ENCODE data around the gene SLCO2A1.

SLCO2A1 gene

DNA sequence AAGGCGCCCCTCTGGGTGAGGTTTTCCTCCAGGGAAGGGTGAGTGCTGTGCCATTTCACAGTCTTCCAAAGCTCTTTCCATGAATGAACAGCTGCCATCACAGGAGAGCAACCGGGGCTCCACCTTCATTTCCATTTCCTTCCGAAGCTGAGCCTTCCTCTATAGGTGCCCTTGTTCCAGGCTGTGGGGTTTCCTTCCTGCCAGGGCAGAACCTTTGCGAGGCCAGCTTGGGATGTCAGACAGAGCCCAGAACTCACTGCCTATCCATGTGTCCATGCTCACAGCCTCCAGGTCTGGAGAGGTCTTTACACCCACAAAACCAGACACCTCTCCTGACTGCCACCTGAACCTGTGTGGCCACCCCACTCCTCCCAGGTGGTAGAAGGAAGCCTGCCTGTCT, 49.2 kb downstream of the SLCO2A1 start:
- no peak for DNase-seq (ENCODE audit: low read depth in 2 of 2)

DNA sequence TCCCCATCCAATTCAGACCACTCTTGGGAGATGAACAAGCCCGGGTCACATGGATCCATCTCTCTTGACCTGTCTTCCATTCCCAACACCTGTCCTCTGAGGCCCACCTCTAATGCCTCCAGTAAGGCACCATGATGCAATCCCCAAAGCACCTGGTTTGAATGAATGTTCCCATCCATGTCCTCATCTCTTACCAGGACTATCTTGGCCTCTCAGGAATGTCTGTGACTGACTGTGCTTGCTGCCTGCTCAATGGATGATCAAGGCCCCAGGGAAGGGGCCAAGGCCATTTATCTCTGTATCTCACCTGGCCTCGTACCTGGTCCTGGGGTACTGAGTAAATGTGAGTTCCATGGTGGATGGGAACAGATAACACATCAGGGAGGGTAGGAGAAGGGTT, 49.7 kb downstream of the SLCO2A1 start:
- no peak for DNase-seq (ENCODE audit: low read depth in 2 of 2)

DNA sequence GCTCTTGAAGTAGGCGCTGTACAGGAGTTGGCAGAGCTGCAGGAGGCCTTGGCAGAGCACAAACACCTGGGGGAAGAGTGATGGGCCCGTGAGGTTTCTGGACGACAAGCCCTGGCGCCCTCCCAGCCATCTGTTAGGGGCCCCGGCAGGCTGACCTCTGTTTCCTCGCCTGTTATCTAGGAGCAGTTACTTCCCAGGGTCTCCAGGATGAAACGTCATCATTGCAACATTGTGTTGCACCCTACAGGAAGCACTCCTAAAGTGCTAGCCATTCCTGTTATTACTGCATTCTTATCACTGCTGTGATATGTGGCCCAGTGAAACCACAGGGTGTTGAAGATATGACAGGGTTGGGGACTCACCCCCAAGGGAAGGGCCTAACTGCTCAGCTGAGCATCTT, 50.2 kb downstream of the SLCO2A1 start:
- no peak for DNase-seq (ENCODE audit: low read depth in 2 of 2)

DNA sequence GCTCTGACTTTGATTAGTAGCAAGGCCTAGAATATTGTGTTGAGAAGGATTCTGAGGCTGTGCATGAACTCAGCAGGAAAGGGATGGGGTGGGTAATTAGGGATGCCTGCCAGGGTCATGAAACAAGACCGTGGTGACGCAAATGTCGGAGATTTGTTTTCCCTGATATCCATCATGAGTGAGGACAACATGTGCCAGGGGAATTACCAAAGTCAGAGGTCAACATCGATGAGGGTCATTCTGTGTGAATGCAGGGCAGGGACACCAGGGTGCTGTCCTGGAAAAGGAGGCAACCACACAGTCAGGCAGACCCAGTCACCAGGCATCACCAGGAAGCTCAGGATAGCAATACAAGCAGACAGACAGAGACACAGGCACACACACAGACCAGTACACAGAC, 52.2 kb downstream of the SLCO2A1 start:
- no peak for DNase-seq (ENCODE audit: low read depth in 2 of 2)

DNA sequence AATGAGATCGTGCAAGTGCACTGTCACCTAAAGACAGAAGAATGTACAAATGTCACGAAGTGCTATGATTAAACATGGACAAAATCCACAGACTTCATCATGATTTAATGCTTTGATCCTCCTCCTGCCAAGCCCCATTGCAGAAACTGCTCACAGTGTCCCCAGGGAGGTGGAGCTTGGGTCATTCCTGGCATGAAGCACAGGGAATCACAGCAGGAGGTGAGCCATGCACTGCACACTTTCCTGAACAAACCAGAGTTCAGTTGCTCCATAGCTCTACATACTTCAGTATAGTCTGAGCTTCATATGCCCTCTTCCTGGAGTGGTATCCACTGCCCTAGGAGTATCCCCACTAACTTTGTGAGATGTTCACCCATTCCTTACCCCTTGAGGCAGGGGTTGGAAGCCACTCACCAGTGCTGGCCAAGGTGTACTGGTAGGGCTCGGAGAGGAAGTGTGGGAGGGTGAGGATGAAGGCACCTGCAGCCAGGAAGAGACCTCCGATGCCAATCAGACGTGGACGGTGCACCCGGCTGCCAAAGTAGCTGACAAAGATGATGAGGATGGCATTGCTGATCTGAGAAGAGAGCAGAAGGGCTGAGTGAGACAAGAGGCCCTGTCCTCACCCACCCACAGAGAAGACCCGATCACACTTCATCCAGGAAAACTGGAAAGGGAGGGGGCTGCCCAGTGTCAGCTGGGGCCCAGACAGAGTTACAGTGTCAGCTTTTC, 56.3 kb downstream of the SLCO2A1 start:
- DNase-seq (ENCODE audit: low read depth in 2 of 2) = no peak

DNA sequence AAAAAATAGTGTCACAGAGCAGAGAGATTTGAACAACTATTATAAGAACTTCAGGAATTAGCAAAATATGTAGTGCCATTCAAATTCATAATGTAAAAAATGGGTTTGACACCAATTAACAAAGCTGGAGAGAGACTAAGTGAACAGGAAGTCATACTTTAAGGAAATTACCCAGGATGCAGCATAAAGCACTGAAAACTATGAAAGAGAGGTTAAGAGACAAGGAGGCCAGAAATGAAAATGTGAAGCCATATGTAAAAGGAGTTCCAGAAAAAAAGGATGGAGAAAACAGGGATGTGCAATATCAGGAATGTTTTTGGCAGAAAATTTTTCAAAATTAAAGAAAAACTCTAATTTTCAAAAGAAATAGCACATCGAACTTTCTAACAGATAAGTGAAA, 57.6 kb downstream of the SLCO2A1 start:
- DNase-seq (ENCODE audit: low read depth in 2 of 2) = no peak

DNA sequence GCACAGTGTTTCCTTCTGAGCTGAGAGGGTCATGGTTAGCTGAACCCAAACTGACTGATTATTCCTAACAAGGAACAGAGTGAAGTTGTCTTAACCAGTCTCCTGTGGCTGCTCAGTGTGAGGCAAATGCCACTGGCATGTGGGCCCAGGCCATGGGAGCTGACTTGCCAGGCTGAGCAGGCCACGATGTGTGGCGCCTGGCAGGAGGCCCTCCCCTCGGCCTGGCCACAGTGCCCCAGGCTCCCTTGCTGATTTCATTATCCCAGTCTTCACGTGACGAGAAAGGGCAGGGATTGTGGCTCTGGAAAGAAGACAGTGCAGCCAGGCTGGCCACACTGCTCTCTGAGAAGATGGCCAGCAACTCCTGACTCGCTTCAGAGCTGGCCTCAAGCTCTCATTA, 58.8 kb downstream of the SLCO2A1 start:
- no peak for DNase-seq (ENCODE audit: low read depth in 2 of 2)

DNA sequence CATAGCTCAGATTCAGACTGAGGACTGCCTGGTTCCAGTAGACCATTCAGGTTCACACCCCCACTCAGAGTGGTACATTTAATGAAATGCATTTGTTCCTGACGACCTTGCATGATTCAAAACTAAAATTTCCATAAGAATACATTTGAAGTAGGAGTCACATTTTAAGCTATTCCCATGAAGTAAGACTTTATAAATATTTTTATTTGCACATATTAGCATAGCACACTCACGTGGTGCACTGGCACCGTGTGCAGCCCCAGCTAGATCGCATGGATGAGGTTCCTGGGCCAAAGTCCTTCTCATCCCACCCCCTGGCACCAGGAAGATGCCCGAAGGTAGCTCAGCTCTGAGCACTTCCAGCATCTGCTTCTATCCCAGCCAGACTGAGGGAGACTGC, 59.4 kb downstream of the SLCO2A1 start:
- DNase-seq (ENCODE audit: low read depth in 2 of 2) = no peak

DNA sequence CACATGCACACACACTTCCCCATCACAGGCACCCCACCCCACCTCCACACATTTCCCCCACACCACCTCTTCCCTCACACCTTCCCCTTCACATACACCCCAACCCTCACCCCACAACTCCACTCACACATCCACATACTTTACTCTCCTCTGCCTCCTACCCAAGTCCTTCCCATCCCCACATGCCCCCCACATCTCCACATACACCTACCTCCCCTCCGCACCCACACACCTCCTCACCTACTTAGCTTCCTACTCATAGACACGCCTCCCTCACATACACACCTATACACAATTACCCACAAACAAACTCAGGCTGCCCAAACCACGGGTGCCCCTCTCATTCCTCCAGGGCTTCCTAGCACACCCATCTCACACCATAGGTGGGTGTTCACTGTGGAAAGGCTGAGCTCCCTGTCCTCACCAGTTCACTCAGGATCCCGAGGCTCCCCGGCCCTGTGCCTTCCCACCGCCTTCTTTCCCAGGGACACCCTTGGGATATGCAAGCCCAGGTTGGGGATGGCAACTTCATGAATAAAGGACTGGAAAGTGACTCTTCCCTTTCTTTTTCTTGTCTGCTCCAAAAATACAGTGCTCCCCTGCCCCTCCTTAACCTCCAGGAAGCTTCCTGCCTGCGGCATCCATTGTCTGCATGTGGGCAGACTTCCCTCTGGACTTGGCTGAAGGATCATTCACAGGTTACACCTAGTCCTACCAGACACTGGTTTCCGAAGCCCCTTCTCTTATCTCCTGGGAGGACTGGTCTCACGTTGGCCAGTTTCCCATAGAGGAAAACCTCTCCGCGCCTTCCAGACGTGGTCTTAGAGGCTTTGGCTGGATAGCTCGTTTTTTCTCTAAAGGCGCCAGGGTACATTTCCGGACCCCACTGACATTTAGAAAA, 61.5 kb downstream of the SLCO2A1 start:
- DNase-seq (ENCODE audit: low read depth in 2 of 2) = no peak

DNA sequence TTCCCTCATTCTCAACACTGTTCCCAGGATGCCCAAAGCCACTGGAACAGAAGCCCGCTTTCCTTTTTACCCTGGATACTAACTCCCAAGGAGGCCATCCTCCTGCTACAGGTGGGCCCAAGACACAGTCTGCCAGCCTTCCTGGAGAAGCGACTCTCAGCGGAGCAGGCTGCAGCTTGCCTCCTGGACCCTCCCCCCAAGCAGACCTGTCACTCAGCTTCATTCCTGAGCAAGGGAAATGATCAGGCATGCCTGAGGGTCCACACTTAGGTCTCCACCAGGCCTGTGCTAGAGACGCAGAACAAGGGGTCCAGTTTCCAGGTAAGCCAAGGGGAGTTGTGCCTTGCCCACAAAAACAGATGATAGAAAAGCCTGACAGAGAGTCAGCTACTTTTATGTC, 62.8 kb downstream of the SLCO2A1 start:
- no peak for DNase-seq (ENCODE audit: low read depth in 2 of 2)

DNA sequence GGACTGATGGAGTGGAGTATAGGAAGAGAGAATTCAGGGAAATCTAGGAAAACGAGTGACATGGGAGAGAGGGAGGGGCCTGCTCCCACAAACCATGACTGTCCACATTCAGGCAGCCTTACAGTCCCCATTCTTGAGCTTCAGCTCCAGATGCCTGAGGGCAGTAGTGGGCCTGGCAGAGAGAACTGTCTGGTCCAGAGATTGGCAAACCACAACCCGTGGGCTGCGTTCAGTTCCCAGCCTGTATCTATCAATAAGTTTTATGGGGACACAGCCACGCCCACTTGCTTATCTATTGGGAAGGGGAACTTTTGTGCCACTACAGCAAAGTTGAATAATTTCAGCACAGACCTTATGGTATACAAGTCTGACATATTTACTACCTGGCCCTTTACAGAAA, 63.8 kb downstream of the SLCO2A1 start:
- DNase-seq (ENCODE audit: low read depth in 2 of 2) = no peak

DNA sequence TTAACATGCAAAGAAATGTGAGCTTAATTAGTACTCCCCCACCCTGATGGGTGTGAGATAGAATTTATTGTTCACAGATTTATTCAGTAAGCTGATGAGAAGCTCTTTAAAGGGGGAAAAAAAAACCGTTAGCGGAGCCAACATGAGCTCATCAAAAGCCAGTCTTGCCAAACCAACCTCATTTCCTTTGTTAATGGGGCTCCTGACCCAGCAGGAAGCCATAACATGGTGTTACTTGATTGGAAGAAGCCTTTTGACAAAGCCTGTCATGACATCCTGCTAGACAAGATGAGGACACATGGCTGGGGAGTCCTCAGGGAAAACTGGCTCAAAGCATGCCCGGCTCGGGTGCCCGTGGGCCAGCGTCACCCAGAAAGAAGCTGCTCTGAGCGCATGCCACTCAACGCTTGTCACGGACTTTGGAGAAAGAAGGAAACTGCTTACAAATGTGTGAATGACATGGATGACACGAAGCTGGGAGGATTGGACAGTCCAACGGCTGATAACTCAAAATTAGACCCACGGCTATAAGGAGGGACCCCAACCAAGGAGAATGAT, 64.6 kb downstream of the SLCO2A1 start:
- DNase-seq (ENCODE audit: low read depth in 2 of 2) = no peak

DNA sequence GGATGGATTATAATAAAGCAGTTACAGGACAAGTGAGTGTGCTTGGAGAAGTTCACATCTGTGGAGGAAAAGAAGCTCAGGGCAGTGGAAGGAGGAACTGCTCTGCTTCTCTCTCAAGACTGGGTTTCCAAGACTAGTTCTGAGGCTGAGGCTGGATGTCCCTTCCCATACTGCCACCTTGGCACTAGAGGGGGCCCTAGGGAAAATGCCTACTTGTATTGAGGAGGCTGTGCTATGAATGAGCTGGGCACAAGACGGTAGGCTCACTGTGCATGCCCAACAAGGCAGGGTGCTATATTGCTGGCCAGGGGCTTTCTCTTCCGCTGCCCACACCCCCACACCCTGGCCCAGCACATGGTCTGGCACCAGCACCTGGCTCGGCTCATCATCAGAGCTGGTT, 65.2 kb downstream of the SLCO2A1 start:
- DNase-seq (ENCODE audit: low read depth in 2 of 2) = no peak

DNA sequence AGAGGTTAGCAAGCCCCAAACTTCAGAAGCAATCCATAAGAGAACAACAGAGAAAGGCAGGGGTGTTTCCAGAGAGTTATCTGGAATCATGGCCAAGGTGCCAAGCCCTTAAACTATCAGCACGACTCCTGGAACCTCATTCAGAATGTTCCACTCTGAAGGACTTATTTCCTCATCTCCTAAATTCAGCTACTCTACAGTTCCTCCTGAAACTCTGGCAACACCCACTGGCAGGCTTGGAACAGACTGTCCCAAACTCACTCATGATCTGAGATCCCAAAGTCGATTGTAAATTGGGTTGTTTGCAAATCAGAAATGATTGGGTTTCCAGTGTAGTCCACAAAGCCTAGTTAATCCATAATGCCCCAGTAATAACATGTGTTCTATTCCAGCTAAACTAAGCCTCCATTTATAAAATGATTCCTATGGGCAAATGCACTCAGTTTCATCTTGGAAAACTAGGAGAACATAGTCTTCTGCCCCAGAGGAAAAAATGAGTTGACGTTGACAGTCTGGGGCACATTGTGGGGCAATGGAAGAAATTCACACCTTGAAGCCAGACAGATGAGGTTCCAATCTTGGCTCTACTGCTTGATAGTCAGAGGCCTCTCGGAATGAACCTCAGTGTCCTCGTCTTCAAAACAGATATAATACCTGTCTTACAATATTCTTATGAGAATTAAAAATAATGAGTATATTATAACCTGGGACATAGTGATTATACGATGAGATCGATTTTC, 65.9 kb downstream of the SLCO2A1 start:
- no peak for DNase-seq (ENCODE audit: low read depth in 2 of 2)

DNA sequence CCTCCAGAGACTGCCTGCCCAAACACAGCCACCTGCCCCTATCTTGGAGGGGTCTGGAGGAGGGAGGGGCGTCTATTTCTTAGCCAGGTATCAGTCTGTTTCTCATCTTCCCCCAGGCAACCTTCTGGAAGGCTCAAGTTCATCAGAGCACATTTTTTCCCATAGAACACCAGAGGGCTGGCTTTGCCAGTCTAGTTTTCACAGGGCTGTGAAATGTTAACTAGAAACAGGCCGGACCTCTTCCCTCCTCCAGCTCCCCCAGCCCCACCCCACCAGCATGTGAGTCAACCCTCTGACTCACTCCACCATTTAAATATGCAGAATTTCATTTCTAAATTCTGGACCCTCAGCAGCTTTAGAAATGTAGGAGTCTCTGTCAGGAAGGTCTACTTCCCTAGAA, 66.9 kb downstream of the SLCO2A1 start:
- DNase-seq (ENCODE audit: low read depth in 2 of 2) = no peak

DNA sequence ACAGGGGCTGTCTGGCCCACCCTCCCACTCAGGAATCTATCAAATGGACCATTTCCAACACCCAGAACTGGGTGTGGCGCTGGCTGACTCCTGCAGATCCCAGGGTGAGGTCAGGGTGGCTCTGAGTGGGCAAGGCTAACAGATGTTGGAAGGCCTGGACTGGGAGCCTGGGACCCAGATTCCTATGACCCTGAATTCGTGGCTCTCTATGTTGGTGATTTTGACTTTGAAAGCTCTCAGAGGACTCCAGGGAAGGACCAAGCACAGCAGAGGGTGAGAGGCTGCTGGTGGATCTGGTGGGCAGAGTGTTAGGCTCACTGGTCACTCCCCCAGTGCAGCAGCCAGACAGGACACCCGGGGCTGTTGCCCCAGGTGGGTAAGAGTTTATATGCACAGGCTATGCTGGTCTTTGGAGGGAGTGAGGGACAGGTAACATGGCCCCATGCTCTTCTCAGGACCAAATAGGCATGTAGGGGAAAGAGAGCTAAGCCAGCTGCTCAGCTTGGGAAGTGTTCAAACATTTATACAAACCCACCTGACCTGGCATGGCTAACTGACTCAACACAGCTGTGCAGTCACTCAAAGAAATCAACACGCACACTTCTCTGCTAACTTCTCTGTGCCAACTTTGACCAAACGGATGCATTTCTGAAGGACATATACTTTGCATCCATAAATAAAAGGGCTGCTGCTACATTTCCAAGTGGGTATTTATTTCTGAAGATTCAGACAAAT, 71.5 kb downstream of the SLCO2A1 start:
- DNase-seq (ENCODE audit: low read depth in 2 of 2) = no peak

DNA sequence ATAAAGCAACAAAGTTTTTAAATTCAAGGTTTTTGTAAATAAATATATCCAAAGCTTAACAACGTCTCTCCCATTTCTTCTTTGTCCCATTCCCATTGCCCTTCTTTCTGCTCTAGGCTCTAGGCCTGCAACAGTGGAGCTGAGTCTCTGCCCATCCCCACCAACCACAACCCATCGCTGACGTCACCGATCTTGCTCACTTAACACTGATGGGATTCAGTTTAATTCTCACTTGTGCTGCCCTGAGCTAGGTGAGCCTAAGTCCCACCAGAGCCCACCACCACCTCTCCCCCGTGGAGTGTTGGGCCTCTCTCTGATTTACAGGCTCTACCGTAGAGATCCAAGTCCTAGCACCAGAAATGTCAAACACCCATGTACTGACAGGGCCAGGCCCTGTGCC, 72.7 kb downstream of the SLCO2A1 start:
- no peak for DNase-seq (ENCODE audit: low read depth in 2 of 2)

DNA sequence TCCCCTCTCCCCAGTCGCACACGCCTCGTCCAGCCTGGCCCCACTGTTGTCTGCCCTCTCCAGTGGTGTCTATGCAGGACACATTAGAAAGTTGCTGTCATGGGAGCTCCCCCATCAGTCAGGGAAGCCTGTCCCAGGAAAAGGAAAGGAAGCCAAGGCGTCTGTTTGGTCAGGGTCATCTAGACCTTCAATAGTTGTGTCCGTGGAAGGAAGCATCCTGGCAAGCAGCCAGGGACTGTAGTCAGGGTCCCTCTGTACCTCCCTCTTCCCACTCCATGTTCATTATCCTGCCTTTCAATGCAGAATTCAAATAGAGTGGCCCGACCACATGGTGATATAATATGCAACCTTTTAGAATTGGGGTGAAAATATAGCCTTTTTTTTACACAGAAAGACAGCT, 73.4 kb downstream of the SLCO2A1 start:
- DNase-seq (ENCODE audit: low read depth in 2 of 2) = no peak

DNA sequence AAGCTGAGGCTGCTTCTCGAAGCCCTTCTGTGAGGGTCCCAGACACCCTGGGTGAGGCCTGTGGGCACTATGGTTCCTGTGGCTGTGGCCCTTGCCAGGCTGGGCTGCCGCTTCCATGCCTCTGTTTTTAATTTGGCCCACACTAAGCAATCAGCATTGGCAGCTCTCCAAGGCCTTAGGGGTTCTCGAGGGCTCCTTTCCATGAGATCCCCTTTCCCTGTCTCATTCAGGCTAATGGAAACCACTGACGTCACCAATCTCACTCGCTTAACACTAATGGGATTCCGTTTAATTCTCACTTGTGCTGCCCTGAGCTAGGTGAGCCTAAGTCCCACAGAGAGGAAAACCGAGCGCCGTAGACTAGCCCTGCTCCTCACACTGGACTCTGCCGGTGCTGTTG, 73.8 kb downstream of the SLCO2A1 start:
- no peak for DNase-seq (ENCODE audit: low read depth in 2 of 2)

DNA sequence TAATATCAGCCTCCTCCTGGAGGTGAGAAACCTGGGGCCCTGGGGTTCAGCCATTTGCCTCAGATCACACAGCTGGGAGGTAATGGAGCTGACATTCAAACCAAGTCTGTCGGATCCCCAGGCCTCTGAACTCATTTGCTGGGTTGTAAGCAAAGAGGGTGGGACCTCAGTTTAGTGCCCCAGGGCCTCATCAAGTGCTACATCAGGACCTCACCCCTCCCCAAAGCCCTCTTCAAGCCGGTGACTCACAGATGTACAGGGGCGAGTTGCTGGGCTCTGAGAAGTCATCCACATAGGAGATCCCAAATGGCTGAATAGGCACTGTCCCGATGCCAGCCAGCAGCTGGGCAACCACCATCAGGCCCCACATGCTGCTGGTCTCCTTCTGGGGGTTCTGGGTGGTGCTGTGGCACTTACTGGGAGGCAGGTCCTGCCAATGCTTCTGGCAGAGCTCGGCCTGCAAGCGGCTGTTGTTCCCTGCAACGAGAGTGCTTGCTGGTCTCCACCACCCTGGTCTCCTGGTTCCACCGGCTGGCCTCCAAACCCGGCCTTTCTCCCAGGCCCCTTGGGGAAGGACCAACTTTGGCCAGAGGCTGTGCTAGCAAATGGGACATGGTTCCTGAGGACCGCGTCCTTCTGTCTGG, 74.9 kb downstream of the SLCO2A1 start:
- DNase-seq (ENCODE audit: low read depth in 2 of 2) = no peak

DNA sequence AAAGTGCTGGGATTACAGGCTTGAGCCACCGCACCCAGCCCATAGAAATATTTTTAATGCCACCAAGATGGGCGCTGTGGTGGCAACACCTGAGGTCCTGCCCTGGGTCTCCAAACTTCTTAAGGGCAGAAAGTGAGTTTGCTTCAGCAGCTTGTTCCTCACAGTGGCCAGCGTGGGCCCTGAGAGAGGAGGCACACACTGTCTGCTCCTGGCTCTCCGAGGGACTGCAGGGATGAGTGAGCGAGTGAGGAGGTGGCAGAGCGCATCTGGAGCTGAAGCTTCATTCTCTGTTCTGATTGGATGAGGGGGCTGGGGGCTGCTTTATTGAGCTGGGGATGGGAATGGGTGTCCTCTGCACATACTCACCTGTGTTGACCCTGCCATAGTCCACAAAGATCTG, 76.4 kb downstream of the SLCO2A1 start:
- no peak for DNase-seq (ENCODE audit: low read depth in 2 of 2)
